Keratinocyte (primary cell): ENCODE results near the gene ALPI.

ENCODE experiments used
- CTCF ChIP-seq, 3 experiments: IDR thresholded peaks in 1 of 3; conservative IDR thresholded peaks in 1 of 3; optimal IDR thresholded peaks in 1 of 3; 2 replicates in 2 of 3; 3 replicates in 1 of 3; pipeline versions ENCODE3 to v1.5.1; 2011; ENCODE audit warnings: low read length in 3 of 3, mild to moderate bottlenecking in 3 of 3, moderate library complexity in 2 of 3, control low read depth in 1 of 3, inconsistent platforms in 1 of 3; ENCODE audit not compliant: insufficient read depth in 2 of 3; ENCODE audit errors: extremely low read depth in 1 of 3
- EZH2 ChIP-seq: IDR thresholded peaks from one replicate; pipeline ENCODE4 v1.6.1; 2012; ENCODE audit warnings: inconsistent platforms, mild to moderate bottlenecking, low read length, moderate library complexity

- TF ChIP-seq CTCF (optimal IDR thresholded peaks at IDR 0.05 in 1 of 3, IDR thresholded peaks at IDR 0.05 in 1 of 3, conservative IDR thresholded peaks at IDR 0.05 in 1 of 3; ENCODE audit: extremely low read depth in 1 of 3, insufficient read depth in 2 of 3, low read length in 3 of 3) (no peak), EZH2 (no peak)
These were observed 23.6 kb downstream of the ALPI start for GRCh38 chr2:232479341-232480200.
